ENCODE measurements around the gene DGKD.
A peak's percentile ranks its signal among the peaks of the same experiment; 100 is the strongest.

DGKD gene

GRCh38 chr2:233413046-233413445, 58.8 kb downstream of the DGKD start:
- no peak for DNase-seq (ENCODE audit: low spot score)

- DNase-seq (ENCODE audit: low spot score) = peak; percentile 78
These were observed 59.4 kb downstream of the DGKD start for GRCh38 chr2:233413559-233414272.

DNA sequence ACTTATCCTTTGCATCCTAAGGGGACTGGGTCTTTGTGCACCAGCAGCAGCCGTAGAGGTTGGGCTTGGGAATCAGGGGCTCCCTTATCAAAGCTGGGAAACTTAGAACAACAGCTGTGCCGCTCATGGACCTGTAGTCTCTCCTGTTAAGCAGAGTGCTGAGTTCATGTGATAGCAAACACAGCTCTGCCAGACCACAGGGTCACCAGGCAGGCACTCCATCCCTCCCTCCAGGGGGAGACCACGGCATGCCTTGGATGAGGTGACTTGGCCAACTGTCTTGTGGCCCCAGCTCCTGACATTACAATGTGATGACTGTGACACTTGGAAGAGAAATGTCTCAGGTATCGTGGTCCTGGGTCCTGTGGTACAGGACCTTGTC, 60.0 kb downstream of the DGKD start:
- no peak for DNase-seq (ENCODE audit: low spot score)

DNA sequence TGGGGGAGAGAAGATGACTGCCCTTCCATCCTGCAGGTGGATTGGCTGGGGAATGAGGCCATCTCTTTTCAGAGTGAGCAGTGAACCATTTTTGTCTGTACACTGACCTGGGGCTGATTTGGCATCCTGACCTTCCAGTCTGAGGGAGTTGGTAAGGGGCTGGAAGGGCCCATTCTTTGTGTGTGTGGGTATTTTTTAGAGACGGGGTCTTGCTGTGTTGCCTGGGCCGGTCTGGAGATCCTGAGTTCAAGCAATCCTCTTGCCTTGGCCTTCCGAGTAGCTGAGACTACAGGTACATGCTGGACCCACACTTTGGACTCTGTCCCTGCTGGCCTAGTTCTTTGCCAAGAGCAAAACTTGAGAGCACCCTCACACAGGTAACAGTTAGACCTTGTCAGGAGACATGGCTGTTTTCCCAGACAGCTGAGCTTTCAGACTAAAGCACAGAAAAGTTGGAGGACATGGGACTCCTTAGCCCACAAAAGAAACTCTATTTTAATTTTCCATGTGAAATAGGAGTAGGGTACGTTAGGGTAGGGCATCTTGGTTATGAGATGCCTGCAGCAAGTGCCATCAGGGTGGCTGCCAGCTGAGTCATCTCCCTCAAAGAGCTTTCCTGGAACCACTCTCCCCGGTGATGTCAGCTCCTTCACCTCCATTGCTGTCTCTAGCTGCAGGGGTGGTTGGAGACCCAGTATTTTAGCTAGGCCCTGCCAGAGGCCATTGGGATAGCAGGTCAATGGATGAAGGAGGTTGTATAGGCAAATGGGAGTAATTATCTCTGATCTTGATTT, 60.7 kb downstream of the DGKD start:
- no peak for DNase-seq (ENCODE audit: low spot score)

GRCh38 chr2:233416199-233416598, 61.9 kb downstream of the DGKD start:
- DNase-seq (ENCODE audit: low spot score) = no peak

DNA sequence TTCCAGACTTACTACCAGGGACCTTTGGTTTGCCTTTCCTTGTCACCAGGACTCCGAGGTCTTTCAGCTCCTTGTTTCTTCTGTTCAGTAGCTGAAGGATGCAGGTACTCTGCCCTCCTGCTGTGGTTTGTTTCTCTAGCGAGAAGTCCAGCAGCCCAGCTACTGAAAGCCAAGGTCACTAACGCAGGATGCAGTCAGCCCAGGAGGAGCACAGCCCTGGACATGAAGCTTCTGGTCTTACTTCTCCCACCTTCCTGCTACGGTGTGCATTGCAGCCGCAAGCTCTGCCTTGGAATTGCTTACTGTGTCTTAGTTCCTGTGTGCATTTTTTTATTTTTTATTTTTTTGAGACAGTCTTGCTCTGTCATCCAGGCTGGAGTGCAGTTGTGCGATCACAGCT, 62.4 kb downstream of the DGKD start:
- no peak for DNase-seq (ENCODE audit: low spot score)

GRCh38 chr2:233417282-233417681, 63.0 kb downstream of the DGKD start:
- no peak for DNase-seq (ENCODE audit: low spot score)

- DNase-seq (ENCODE audit: low spot score) = no peak
These were observed 63.9 kb downstream of the DGKD start for GRCh38 chr2:233418052-233418760.

DNA sequence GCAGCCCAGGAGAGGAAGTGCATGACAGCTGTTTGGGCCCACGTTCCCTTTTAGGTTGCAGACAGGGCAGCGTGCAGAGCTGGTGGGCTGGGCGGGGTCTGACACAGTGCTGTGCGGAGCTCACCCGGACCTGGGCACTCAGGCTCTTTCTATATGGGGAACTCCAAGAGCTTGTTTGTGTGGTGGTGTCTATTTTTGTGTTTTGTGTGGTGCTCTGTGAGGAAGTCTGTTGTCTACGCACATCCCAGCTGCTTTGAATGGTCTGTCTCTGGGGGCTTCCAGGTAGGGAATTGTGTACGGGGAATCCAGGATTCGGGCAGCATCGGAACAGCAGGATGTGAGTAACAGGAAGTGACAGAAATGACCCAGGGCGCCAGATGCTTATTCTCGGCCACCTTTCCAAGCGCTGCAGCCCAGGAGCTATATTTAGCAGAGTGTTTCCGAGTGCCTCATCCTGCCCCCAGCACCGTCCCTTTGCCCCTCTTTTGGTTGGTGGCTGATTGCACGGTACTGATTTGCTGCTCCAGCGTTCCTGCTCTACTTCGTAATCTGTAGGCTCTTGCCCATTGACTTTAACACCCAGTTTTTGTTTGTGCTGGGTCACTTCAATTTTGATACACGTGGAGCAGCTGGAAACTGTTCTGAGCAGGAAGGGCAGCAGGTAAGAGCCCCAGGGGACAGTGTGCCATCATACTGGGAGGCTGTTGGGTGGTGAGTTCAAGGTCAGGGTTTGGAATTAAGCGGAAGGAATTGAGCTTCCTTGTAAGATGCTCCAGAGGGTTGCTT, 64.7 kb downstream of the DGKD start:
- DNase-seq (ENCODE audit: low spot score) = no peak

- DNase-seq (ENCODE audit: low spot score) = no peak
These were observed 65.5 kb downstream of the DGKD start for GRCh38 chr2:233419602-233420391.

DNA sequence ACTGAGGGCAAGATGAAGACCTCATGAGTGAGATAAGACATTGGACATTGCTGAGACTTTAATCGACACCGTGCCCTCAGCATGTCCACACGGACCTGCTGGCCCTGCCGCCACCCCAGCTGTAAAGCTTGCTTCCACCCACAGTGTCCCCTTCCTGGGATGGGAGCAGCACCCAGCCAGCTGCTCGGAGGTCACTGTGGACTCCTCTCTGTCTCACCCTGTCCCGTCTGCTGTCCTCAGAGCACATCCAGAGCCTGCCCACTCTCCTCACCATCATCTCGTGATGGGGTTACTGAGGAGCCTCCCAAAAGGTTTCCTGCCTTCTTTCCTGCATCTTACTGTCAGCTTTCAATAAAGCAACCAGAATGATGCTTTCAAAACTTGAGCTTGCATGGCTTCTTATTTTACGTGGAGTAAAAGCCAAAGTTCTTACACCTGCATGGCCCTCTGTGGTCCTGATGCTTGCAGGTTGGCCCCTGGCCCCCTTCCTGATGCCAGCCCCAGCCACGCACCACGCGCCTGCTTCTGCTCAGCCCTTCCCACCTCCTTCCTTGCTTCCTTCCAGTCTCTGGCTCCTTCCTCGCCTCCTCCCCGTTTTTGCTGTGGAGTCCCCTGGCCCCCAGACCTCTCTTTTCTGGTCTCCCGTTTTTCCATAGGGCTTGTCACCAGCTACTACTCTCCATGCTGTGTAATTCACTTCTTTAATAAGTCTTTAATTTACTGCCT, 67.0 kb downstream of the DGKD start:
- no peak for DNase-seq (ENCODE audit: low spot score)

DNA sequence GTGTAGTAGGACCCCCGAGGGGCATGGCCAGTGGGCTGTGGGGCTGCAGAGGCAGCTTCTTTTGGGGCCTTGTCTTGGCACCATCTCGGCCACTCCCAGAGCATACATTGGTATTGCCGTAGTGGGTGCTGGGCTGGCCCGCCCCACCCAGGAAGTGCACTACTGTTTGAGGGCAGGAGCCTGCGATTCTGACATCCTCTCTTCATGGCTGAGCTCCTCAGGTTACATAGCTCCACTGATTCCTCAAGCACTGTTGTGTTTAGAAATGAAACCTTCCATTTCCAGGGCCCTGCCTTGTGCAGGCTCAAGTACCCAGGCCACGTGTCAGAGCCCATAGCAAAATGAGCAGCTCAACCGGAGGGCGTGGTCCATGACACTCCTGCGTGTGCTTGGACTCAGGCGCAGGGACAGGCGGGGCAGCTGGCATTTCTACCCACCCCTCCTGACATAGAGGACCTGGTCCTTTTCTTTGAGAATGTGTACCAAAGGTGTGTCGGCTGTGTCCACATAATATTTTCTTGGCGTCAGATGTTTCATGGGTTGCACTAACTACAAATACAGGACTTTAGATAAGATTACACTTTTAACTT, 67.9 kb downstream of the DGKD start:
- no peak for DNase-seq (ENCODE audit: low spot score)

- DNase-seq (ENCODE audit: low spot score) = no peak
These were observed 68.6 kb downstream of the DGKD start for GRCh38 chr2:233422649-233423551.

GRCh38 chr2:233423552-233423860, 69.2 kb downstream of the DGKD start:
- DNase-seq (ENCODE audit: low spot score) = no peak

DNA sequence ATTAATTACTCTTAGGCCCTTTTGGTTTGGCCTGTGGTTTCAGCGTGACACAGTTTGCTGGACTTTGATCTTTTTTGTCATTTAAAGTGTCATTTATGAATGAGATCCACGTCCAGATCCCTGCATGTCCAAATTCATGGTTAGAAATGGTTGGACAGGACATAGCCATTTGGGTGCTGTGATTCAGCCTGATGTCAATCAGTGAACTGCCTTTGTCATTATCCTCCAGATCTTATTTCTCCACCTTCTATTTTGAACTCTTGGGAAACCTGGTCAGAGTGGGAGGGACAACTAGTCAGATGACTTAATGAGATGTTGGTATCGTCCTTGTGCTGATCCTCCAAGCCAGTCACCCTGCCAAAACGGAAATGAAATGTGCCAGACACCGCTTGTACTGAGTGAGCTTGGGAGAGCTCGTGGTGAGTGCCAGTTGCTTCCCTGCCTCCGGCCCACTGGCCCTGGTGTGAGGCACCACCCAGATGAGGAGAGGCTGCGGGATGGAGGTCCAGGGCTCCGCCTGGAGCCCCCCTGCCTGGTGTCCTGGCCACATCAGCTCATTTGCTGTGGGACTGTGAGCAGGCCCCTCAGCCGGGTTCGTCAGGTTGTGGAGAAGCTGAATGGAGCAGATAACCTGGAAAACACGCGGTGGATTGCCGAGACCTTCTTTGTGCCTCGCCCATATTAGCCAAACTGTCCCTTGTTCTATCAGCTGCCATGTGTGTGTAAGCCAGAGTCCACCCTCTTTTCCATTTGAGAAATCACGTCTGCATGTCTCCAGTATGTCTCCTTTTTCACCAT, 70.1 kb downstream of the DGKD start:
- no peak for DNase-seq (ENCODE audit: low spot score)

DNA sequence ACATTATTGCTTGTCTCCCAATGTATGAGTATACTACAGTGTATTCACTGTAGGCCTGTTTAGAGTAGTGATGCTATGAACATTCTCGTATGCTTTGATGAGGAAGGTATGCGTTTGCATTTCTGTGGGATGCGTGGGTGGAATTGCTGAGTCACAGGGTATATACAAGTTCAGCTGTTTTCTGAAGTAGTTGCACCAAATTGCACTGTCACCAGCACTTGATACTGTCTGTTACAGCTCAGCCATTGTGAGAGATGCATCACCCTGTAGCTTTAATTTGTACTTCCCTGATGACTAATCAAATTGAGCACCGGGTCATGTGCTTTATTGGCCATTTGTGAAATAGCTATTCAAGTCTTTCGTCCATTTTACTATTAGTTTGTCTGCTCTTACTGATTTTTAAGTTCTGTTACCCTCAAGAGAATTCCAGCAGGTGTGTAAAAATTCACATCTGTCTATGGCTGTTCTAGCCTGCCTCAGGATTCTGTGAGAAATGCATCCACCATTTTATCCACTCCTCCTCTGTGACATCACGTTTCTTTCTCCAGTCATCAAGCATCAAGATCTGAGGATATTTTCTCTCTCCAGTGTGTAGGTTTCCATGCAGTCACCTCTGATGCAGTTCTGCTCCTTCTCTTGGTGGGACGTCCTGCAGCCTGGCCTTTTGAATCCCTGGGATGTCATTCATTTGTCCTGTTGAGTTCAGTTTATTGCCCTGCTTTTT, 72.5 kb downstream of the DGKD start:
- no peak for DNase-seq (ENCODE audit: low spot score)

GRCh38 chr2:233428008-233428407, 73.7 kb downstream of the DGKD start:
- no peak for DNase-seq (ENCODE audit: low spot score)

- no peak for DNase-seq (ENCODE audit: low spot score)
These were observed 74.1 kb downstream of the DGKD start for GRCh38 chr2:233428438-233428837.
